Esophagus mucosa (tissue), 1 donor: ENCODE measurements around the gene AMY1A. TPM values are rescaled to one million over a fixed set of nuclear protein-coding genes. Genes with fewer than 3 reads are reported as not detected.
"Not testable (repeated sequence)": the region's sequence is repeated elsewhere in the genome, so short reads cannot be mapped to it uniquely, and the experiment has no call there.

Experiments used
- ATAC-seq: fragments of 200-7000 bp; cut with Tn5 transposase; one replicate; pipeline ENCODE4 v1.9.1; 2020
- total RNA-seq: library from RNA; stranded (reverse); gene quantifications from one replicate; pipeline ENCODE4 v1.2.4, GENCODE V29; 2023
- donor health status: DM: yes; HTN: yes; CAD: no.

The AMY1A gene
- not detected for total RNA-seq

DNA sequence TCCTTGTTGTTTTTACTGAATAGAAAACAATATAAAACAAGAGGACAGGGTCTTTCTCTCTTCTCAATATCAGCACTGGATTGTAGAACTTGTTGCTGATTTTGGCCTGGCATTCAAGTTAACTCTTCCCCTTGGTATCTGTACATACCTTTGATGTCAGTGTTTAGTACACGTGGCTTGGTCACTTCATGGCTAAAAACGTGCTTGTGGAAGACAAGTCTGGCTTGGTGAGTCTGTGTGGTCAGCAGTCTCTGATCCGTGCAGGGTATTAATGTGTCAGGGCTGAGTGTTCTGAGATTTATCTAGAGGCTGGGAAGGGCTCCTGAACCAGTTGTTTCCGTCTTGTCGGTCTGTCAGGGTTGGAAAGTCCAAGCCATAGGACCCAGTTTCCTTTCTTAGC lies at the start of gene AMY1A:
Gene AMY1A, plus strand, starts transcription at position 301 of the 400 bp plus-strand sequence. CDS start 571 bp downstream, outside the sequence.
- ATAC-seq = not testable (repeated sequence)

DNA sequence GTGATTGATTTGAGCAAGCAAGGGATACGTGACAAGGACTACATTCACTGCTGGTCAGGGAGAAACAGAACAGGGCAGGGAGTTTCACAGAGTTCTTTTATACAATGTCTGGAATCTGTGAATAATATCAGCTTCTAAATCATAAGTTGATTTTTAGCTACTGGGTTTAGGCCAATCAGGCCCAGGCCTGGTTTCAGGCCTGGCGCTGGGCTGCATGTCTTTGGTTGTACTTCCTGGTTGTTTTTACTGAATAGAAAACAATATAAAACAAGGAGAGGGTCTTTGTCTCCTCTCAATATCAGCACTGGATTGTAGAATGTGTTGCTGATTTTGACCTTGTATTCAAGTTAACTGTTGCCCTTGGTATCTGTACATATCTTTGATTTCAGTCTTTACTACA lies 39.2 kb upstream of the AMY1A start:
- ATAC-seq = no peak

DNA sequence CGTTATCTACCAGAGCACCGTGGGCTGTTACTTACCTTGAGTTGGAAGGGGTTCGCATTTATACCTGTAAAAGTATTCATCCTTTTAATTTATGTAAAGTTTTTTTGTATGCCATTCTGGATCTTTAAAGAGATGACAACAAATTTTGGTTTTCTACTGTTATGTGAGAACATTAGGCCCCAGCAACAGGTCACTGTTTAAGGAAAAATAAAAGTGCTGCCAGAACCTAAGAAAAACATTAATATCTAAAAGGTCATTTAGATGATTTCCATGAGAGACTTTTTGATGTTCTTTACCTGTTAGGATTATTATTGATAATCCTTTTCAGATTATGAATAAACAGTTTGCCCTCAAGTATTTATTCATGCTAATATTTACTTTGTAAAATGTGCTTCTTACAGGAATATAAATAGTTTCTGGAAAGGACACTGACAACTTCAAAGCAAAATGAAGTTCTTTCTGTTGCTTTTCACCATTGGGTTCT lies 38.5 kb upstream of the AMY1A start, which contains the start of gene AMY2A:
Gene AMY2A, plus strand, starts transcription at position 434 of the 484 bp plus-strand sequence. Its CDS starts 14 bp downstream, at position 448.
- ATAC-seq = not testable (repeated sequence)

DNA sequence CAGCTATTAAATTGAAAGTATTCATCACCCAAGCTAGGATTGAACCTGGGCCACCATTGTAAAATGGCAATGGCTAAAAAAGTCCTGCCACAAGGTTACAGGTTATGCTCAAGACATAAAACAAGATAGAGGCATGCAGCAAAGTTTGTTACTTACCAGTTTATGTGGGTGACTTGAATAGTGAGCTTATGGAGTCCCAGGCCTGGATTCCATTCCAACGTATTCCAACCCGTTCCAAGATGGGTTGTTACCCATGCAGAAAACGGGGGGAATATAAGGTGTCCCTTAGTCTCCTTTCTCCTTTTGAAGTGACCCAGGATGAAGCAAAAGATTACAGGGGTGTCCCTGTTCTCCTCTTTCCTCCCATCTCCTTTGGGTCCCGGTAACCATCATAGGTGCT lies 28.1 kb upstream of the AMY1A start:
- ATAC-seq = not testable (repeated sequence)

DNA sequence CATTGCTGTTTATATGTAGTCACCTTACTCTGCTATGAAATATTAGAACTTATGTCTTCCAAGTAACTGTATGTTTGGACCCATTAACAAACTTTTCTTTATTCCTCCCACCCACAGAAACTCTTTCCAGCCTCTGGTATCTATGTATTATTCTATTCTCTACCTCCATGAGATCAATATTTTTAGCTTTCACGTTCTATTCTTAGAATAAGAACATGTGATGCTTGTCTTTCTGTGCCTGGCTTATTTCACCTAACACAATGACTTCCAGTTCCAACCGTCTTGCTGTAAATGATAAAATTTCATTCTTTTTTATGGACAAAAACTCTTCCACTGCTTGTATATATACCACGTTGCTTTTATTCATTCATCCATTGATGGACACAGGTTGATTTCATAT lies 14.4 kb upstream of the AMY1A start:
- ATAC-seq = not testable (repeated sequence)

DNA sequence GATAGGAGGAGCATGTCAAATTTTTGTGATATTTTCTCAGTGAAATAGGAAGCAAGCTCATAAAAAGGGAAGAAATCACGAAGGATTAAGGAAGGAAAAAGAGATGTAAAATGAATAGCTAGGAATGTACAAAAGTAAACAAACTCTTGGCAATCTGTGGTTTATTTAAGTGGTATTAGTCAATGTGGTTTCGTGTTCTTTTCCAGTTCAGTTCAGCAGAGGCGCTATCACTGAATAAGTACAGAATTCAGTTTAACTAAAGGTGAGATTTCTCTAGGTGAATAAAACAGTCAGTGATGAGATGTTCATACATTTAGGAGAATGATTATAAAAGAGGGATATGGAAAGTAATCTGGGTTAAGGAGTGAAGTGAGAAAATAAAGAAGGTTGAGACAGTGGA lies 11.7 kb upstream of the AMY1A start:
- ATAC-seq = not testable (repeated sequence)

DNA sequence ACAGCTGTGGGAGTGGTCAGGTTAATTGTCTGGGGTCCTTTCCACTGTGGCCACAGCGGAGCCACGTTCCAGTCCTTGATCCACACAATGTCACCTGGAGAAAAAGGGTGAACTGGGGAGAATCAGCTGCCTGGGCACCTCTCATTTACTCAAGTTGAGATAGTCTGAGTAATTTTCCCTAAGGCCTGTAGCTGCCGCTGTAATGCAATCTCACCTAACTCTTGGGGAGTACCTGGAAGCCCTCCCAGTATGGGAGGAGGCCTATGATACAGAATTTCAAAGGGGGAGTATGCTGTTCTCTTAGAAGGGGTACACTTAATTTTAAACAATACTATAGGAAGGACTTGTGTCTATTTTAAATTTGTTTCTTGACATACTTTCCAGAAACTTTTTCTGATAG lies 5.3 kb upstream of the AMY1A start:
- ATAC-seq = not testable (repeated sequence)

DNA sequence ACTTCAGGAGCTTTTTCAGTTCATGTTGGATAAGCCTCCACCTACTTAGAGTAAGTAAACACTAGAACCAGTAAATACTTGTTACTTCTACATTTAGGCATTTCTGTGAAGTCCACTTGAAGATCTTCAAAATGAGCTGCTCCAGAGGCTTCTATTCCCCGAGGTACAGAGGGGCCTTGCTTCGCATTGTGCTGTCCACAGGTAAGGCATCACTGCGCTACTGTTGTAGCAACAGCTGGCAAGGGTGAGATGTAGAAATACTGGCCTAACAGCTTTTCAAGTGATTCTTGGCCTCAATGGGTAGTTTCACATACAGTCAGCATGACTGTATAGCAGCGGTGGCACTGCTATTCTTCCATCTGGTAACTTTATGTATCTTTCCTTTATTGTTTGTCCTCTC lies 4.7 kb upstream of the AMY1A start:
- ATAC-seq = not testable (repeated sequence)

DNA sequence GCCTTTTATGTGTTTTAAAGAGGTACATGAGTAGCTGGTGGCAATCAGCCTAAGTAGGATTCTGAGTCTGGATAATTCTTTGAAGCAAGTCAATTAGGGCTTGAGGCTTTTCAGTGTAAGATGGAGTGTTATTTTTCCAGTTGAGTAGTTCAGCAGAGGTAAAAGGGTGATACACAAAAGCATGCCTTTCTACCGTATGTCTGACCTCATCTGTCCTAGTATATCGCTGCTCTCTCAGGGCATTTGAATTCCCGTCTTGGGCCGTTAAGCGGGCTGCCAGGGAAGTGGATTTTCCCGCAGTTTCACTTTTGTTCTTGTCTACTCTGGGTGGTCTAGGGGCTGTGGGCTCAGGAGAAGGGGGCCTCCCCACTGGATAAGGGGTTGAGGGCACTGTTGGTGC lies 1.4 kb upstream of the AMY1A start:
- ATAC-seq = not testable (repeated sequence)

DNA sequence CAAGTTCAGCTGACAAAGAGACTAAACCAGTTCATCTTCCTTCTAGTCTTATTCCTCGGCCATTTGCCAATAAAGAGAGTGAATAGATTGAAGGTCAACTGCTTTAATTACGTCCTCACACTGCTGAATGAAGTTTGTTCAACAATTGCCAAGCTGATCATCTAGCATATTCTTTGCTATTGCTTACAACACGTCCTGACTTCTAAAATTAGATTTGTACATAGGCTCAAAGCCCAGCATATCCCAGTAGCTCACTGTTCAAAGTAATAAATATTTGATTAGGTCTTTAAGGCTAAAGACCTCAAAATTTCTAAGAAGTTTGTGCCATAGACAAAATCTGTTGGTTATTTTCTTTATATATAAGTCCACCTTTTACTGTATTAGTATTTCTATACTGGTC lies 20.8 kb downstream of the AMY1A start:
- not testable (repeated sequence) for ATAC-seq

DNA sequence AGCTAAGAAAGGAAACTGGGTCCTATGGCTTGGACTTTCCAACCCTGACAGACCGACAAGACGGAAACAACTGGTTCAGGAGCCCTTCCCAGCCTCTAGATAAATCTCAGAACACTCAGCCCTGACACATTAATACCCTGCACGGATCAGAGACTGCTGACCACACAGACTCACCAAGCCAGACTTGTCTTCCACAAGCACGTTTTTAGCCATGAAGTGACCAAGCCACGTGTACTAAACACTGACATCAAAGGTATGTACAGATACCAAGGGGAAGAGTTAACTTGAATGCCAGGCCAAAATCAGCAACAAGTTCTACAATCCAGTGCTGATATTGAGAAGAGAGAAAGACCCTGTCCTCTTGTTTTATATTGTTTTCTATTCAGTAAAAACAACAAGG lies 40.5 kb downstream of the AMY1A start, which contains the start of gene AMY1B:
Gene AMY1B, minus strand, starts transcription at position 101 of the 400 bp plus-strand sequence. CDS start 571 bp downstream, outside the sequence.
- ATAC-seq = not testable (repeated sequence)

DNA sequence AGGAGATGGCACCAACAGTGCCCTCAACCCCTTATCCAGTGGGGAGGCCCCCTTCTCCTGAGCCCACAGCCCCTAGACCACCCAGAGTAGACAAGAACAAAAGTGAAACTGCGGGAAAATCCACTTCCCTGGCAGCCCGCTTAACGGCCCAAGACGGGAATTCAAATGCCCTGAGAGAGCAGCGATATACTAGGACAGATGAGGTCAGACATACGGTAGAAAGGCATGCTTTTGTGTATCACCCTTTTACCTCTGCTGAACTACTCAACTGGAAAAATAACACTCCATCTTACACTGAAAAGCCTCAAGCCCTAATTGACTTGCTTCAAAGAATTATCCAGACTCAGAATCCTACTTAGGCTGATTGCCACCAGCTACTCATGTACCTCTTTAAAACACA lies 41.9 kb downstream of the AMY1A start:
- ATAC-seq = not testable (repeated sequence)

DNA sequence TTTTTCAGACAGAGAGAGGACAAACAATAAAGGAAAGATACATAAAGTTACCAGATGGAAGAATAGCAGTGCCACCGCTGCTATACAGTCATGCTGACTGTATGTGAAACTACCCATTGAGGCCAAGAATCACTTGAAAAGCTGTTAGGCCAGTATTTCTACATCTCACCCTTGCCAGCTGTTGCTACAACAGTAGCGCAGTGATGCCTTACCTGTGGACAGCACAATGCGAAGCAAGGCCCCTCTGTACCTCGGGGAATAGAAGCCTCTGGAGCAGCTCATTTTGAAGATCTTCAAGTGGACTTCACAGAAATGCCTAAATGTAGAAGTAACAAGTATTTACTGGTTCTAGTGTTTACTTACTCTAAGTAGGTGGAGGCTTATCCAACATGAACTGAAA lies 45.1 kb downstream of the AMY1A start:
- not testable (repeated sequence) for ATAC-seq

DNA sequence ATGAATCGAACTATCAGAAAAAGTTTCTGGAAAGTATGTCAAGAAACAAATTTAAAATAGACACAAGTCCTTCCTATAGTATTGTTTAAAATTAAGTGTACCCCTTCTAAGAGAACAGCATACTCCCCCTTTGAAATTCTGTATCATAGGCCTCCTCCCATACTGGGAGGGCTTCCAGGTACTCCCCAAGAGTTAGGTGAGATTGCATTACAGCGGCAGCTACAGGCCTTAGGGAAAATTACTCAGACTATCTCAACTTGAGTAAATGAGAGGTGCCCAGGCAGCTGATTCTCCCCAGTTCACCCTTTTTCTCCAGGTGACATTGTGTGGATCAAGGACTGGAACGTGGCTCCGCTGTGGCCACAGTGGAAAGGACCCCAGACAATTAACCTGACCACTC lies 45.7 kb downstream of the AMY1A start:
- ATAC-seq = not testable (repeated sequence)

DNA sequence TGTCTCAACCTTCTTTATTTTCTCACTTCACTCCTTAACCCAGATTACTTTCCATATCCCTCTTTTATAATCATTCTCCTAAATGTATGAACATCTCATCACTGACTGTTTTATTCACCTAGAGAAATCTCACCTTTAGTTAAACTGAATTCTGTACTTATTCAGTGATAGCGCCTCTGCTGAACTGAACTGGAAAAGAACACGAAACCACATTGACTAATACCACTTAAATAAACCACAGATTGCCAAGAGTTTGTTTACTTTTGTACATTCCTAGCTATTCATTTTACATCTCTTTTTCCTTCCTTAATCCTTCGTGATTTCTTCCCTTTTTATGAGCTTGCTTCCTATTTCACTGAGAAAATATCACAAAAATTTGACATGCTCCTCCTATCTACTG lies 52.1 kb downstream of the AMY1A start:
- ATAC-seq = not testable (repeated sequence)

DNA sequence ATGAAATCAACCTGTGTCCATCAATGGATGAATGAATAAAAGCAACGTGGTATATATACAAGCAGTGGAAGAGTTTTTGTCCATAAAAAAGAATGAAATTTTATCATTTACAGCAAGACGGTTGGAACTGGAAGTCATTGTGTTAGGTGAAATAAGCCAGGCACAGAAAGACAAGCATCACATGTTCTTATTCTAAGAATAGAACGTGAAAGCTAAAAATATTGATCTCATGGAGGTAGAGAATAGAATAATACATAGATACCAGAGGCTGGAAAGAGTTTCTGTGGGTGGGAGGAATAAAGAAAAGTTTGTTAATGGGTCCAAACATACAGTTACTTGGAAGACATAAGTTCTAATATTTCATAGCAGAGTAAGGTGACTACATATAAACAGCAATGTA lies 54.8 kb downstream of the AMY1A start:
- not testable (repeated sequence) for ATAC-seq

Other genes with a start within 250 kb of the AMY1A start
- gene RNPC3, start 130.1 kb upstream of the AMY1A start, total RNA-seq = 7.3 TPM
- 2.9 TPM for gene AMY2B, start 84.2 kb upstream of the AMY1A start, total RNA-seq
- gene AMY2A, start 38.3 kb upstream of the AMY1A start, total RNA-seq = not detected
- gene AMY1B, start 40.5 kb downstream of the AMY1A start, total RNA-seq = not detected
- gene AMY1C, start 94.1 kb downstream of the AMY1A start, total RNA-seq = not detected